Gastrocnemius medialis (tissue), 4 donors: ENCODE measurements around the gene OR5AP2.
"Not testable (repeated sequence)": the region's sequence is repeated elsewhere in the genome, so short reads cannot be mapped to it uniquely, and the experiment has no call there.

ENCODE experiments used
- CTCF ChIP-seq, 5 experiments: fragments of 450-650 bp in 3 of 5; fragments of 200-600 bp in 2 of 5; sonication (generic) in 2 of 5; IDR thresholded peaks in 4 of 5; conservative IDR thresholded peaks in 1 of 5; 1 replicate in 4 of 5; 2 replicates in 1 of 5; pipeline ENCODE4 v1.5.1; 2016 to 2019; ENCODE audit warnings: antibody characterized with exemption in 5 of 5, mild to moderate bottlenecking in 3 of 5, moderate library complexity in 3 of 5
- POLR2A ChIP-seq, 2 donors: fragments of 450-650 bp; IDR thresholded peaks; one replicate each; pipeline ENCODE4 v1.6.1; 2017; ENCODE audit warnings: antibody characterized with exemption in 2 of 2, mild to moderate bottlenecking in 2 of 2, moderate library complexity in 2 of 2

- TF ChIP-seq POLR2A (IDR thresholded peaks at IDR 0.05); CTCF (IDR thresholded peaks at IDR 0.05 in 4 of 5, conservative IDR thresholded peaks at IDR 0.05 in 1 of 5): not testable (repeated sequence)
Measured at GRCh38 chr11:56592088-56592717, 50.0 kb downstream of the OR5AP2 start.
